Measurements from ENCODE around the gene PSG3.
A peak's percentile ranks its signal among the peaks of the same experiment; 100 is the strongest.
"Not testable (repeated sequence)": the region's sequence is repeated elsewhere in the genome, so short reads cannot be mapped to it uniquely, and the experiment has no call there.

The PSG3 gene

GRCh38 chr19:42740381-42740780 is at the start of gene PSG3:
PSG3 (minus strand) TSS chr19:42740481; CDS start chr19:42740384, 97 bp downstream.
- not testable (repeated sequence) for DNase-seq

GRCh38 chr19:42788766-42789165 is 48.5 kb upstream of the PSG3 start:
- not testable (repeated sequence) for DNase-seq

DNA sequence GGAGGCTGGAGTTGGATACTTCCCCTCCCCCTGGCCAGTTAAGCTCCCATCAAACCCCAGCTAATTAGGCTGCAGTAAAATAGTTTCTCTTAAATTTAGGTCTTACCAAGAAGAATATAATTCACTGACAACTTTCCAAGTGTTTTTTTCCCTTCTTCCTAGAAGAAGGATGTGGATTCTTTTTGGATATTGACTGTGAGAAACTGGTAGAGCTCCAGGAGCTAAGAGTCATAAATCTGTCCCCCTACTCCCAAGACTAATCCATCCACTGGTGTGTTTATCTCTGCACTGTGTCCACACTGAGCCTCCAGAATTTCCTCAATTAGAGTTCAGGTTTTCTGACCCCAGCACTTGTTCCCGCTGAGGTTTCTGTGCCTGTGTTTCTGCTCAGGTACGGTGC is 47.5 kb upstream of the PSG3 start:
- DNase-seq: not testable (repeated sequence)

GRCh38 chr19:42776750-42777612 is 36.7 kb upstream of the PSG3 start:
- peak; percentile 42 for DNase-seq

GRCh38 chr19:42774510-42775158 is 34.4 kb upstream of the PSG3 start:
- DNase-seq: not testable (repeated sequence)

- DNase-seq: not testable (repeated sequence)
These were observed 27.0 kb upstream of the PSG3 start for GRCh38 chr19:42767319-42767718.

GRCh38 chr19:42766871-42767270 is 26.6 kb upstream of the PSG3 start:
- DNase-seq: not testable (repeated sequence)

DNA sequence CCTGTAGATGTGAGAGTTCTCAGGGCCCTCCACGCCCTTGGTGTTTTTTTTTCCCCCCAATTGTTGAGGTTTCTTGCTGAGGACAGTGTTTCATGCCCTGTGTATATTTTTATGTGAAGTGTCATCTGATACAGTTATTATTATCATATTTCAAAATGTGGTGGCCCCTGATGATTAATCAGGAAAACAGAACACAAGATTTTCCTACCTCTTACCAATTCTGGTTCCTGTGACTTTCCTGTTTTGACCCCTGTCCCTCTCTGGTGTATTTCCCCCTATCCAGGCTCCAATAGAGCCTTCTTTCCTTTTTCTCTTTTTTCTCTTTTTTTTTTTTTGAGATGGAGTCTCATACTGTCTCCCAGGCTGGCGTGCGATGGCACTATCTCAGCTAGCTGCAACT is 24.6 kb upstream of the PSG3 start:
- DNase-seq: no peak

- no peak for DNase-seq
These were observed 22.5 kb upstream of the PSG3 start for GRCh38 chr19:42762789-42763188.

GRCh38 chr19:42761924-42762295 is 21.6 kb upstream of the PSG3 start:
- DNase-seq: not testable (repeated sequence)

- DNase-seq: peak; percentile 11
These were observed 21.0 kb upstream of the PSG3 start for GRCh38 chr19:42760954-42761923.

GRCh38 chr19:42758667-42759066 is 18.4 kb upstream of the PSG3 start:
- DNase-seq: peak; percentile 5

DNA sequence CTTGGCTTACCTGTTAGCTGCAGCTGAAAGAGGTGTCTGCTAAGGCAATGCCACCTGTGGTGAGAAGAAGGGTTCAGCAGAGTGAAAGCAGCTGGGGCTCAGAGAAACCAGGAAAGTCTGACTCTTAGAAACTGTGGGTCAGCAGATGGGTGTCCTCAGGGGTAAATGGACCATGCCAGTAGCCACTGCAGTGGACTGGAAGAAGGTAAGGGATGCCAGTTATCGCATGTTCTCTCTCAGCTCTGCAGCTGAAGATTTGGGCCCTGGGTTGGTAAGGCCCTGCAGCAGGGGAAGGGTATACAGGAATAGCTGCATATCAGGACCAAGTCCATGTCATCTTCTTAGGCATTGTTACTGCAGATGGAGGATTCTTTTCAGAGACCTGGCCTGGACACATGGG is 12.0 kb upstream of the PSG3 start:
- DNase-seq: not testable (repeated sequence)

DNA sequence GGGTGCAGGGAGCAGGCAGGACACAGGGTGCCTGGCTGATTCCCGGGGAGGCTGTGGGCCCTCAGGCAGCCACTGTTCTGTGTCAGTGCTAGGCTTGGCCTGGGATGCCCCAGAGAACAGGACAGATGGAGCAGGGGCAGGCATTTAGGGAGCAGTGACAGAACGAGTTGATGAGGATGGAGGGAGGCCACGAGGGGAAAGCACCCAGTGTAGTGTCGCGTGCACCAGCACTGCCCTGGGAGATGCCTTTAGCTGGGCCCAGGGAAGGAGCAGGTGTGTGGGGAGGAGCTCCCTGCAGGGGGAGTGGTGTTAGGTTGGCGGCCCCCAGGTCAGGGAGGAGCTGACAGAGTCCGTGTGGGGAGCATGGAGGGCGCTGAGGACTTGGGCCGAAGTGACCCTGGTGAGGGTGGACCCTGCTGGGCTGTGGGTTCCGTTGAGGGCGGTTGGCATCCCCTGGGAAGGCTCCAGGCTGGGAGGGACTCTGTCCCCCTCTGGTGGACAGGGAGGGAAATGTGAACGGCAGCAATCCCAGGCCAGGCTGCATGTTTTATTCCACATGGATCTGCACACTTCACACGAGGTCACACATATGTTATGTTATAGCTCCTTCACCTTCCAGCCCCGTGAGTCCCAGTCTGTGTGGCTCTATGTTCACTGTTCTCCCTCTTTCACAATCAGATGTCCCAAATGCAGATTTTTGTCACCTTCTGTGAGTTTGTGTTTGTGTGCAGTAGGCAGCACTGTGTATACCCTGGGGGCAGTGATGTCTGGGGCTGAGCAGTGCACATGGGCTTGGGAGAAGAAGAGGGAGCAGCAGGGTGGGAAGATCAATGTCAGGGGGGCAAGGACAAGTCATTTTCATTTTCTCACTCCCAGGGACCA is 1.7 kb upstream of the PSG3 start:
- DNase-seq: peak; percentile 6

GRCh38 chr19:42737581-42738011 is 2.7 kb downstream of the PSG3 start:
- not testable (repeated sequence) for DNase-seq

DNA sequence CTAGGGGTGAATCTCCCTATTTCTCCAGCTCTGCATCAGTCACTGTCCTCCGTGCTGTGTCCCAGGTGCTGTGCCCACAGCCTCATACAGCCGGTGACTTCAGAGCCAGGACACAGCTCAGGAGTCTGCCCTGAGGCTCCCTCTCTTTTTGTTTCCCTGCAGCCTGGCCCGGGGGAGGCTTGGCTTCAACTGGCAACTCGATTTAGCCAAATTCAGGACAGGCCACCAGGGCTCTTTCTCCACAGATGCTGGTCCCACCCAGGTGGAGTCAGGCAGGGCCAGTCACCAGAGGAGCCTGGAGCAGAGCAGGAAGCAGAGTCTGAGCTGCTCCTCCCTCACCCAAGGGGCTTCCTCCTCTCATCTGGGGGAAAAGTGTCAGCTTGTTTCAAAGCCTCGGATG is 11.9 kb downstream of the PSG3 start:
- DNase-seq: not testable (repeated sequence)

DNA sequence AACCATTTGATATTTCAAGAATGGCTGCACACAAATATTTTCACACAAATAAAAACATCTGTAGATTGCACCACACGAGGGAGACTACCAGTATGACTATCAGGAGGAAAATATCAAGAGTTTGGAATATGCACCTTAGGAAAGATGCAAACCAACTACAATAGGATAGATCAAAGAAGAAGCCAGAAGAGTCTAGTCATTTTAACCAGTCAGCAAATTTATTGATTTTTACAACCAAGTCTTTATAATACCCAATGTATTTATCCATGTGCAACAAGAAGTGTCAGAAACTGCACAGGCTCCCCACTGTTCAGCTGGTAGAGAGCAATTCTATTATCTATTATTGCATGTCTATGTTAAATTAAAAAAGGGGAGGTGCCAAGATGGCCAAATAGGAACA is 26.3 kb downstream of the PSG3 start:
- DNase-seq: not testable (repeated sequence)

- not testable (repeated sequence) for DNase-seq
These were observed 27.5 kb downstream of the PSG3 start for GRCh38 chr19:42712753-42713152.

- DNase-seq: not testable (repeated sequence)
These were observed 29.3 kb downstream of the PSG3 start for GRCh38 chr19:42710986-42711385.

GRCh38 chr19:42697884-42698283 is 42.4 kb downstream of the PSG3 start:
- no peak for DNase-seq

- no peak for DNase-seq
These were observed 44.3 kb downstream of the PSG3 start for GRCh38 chr19:42695811-42696503.
